ENCODE measurements around the gene SNX1.

SNX1 gene

GRCh38 chr15:64180235-64180824 lies 84.5 kb downstream of the SNX1 start:
- no peak for DNase-seq

DNA sequence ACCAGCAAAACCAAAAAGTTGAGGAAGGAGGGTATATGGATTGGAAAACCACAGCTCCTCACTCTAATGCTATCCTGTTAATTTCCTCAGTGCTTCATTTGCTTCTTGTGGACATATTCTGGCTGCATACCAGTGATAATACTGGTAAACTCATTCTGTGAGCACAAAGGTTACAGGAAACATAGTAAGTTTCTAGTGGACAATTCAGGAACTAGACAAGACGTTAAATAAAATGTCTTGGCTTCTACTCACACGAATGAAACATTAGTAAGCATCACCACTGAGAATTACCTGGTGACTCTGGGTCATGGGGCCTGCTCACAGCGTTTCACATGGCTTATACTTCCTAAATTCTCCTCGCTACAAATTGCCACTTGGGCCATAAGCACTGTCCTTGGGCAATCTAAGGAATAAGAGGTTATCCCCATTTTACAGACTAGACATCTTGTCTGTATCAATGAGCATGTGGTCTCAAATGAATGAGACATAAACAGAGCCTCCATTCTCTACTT lies 87.1 kb downstream of the SNX1 start:
- DNase-seq = no peak

DNA sequence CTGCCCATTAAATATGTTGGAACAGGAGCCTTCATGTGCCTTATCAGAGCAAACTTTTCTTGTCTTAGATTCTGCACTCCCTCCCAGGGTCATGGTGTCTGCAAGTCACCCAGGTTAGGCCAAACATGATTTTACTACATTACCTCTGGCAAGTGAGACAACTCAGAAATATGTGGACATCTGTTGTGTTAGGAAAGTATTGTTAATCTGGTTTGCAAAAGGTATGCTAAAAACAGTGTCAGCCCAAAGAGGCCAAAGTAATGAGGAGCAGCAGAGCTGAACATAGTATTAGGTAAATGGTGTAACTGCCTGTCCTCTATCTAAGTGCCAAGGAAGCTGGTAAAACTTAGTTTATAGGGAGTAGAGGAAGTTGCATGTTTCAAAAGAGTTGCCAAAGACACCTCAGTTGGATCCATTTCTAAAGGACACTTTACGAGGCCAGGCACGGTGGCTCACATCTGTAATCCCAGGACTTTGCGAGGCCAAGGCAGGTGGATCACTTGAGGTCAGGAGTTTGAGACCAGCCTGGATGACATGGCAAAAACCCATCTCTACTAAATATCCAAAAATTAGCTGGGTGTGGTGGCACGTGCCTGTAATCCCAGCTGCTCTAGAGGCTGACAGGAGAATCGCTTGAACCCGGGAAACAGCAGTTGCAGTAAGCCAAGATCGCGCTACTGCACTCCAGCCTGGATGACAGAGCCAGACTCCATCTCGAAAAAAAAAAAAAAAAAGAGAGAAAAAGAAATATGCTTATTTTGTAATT lies 89.5 kb downstream of the SNX1 start:
- no peak for DNase-seq

DNA sequence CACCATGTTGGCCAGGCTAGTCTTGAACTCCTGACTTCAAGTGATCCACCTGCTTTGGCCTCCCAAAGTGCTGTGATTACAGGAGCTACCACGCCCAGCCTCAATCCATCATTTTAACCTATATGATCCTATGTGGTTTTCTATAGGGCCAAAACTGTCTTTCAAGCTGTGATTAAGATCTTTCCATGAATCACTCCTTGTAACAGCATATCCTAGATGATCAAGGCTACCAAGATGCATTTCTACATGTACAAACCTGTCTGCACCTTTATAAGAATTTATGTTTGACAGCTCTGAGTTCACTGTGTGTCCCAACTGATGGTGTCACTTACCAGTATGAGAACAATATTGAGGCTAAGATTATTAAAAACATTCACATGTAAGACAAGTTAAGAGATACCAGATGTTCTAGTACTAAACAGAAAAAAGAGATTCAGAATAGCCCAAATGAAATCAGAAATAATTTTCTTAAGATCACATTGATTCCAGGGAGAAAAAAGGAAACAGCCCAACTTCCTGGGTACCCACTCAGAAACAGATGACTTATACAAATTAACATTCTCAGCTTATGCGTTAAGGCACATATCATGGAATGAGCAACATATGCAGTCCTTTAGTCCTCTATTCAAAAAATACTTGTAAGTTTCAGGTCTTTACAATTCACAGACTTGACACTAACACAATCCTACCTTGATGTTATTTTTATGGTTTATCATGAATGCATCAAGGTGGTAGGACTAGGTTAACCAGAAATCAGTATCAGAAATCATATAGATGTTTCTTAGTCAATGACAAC lies 91.8 kb downstream of the SNX1 start:
- DNase-seq = no peak
